SHP77 (cell line): ENCODE data around the gene WIPF1.
"Not testable (repeated sequence)": the region's sequence is repeated elsewhere in the genome, so short reads cannot be mapped to it uniquely, and the experiment has no call there.

Experiments
- DNase-seq, 2 experiments: peaks; one replicate each; lab custom pipeline; 2025; lab: John Stamatoyannopoulos, UW

Gene WIPF1

GRCh38 chr2:174571669-174572323, 25.8 kb downstream of the WIPF1 start:
- no peak for DNase-seq

- DNase-seq = no peak
Measured at GRCh38 chr2:174570318-174570958, 27.2 kb downstream of the WIPF1 start.

GRCh38 chr2:174569678-174570077, 27.9 kb downstream of the WIPF1 start:
- DNase-seq = no peak

DNA sequence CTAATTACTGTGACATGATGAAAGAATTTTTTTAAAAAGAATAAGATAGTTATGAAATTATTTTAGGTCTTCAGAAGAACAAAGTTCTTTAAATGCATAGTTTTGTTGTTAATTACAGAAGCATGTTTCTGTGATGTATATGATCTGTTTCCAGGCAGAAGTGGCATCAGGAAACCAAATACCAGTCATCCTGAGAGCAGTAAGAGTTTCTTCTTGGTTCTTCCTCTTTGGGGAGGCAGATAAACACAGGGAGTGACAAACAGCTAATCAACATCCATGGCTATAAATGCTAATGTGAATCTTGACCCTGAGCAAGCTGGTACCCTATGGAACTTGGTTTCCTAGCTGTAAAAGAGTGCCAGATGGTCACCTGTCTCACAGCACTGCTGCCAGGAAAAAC, 29.2 kb downstream of the WIPF1 start:
- DNase-seq = no peak

DNA sequence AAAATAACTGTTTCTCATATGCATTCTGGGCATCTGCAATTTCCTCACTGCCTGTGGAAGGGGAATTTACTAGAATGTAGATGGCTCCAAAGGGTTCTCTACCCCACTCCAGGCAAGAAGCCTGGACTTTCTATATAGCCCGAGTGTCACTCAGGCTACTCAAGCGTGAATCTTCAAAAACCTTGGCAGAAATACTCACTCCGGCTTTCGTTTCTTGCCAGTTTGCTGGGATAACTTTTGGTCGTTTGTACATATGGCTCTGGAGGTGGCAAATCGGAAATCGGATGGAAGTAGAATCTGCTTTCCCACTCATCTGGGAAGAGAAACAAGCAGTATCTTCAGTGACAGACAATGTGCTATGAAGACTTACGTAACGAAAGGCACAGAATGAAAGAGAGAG, 30.7 kb downstream of the WIPF1 start:
- no peak for DNase-seq

GRCh38 chr2:174563530-174564282, 33.9 kb downstream of the WIPF1 start:
- no peak for DNase-seq

DNA sequence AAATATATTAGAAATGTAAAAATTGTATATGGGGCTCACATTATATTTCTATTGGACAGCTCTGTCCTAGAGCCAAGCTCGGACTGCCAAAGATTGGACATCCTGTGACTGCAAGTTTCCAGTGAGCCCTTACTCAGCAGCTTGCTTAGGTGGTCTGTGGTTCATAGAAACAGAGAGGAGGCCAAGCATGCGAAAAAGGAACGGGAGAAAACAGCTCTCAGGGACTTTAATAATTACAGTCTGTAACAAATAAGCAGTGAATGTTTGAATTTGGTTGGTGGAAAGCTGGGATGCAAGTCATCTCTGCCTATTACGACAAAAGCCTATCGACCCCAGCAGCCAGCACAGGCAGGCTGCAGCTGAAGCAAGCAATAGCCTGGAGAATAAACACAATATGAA, 35.6 kb downstream of the WIPF1 start:
- DNase-seq = no peak

GRCh38 chr2:174561283-174561971, 36.2 kb downstream of the WIPF1 start:
- no peak for DNase-seq

GRCh38 chr2:174560737-174561136, 36.9 kb downstream of the WIPF1 start:
- no peak for DNase-seq

DNA sequence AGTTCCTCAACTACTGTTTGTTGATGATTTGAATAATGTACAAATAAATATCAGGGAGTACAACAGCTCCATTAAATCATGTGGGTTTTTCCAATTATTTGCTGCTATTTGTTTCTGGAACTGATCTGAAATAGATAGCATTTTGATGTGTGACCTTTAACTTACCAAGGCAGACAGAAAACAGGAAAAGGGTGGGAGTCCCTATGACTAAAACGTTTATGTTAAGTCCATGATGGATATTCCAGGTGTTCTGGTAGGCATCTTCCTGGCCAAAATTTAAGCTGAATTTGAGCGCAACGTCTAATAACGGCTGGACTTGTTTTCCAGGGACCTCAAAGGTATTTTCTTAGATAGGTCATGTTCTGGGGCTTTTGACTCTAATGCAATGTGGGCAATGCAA, 41.6 kb downstream of the WIPF1 start:
- no peak for DNase-seq

GRCh38 chr2:174554529-174555150, 43.0 kb downstream of the WIPF1 start:
- no peak for DNase-seq

GRCh38 chr2:174553811-174554493, 43.7 kb downstream of the WIPF1 start:
- DNase-seq = no peak

GRCh38 chr2:174552880-174553279, 44.7 kb downstream of the WIPF1 start:
- DNase-seq = no peak

DNA sequence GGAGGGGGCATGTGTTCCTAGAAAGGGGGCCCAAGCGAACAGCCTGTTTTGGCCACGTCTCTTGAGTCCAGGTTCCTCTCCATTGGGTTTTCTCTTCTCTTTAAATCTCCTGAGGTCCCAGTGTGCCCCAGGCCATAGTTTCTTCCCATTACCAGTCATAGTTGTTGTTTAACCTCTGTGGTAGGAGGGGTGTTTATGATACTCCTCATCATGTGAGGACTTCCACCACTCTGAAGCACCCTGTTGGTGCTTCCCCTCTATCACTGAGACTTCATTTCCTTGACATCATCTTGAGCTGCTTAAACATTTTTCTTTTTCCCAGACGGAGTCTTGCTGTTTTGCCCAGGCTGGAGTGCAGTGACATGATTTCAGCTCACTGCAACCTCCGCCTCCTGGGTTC, 45.9 kb downstream of the WIPF1 start:
- DNase-seq = no peak

- DNase-seq = not testable (repeated sequence)
Measured at GRCh38 chr2:174548646-174549045, 49.0 kb downstream of the WIPF1 start.

- peak in 1 of 2 experiments; percentile 18 for DNase-seq
Measured at GRCh38 chr2:174548021-174548420, 49.6 kb downstream of the WIPF1 start.

- peak; percentile 23 to 70 for DNase-seq
Measured at GRCh38 chr2:174546519-174547506, 50.8 kb downstream of the WIPF1 start.

GRCh38 chr2:174545240-174545639, 52.4 kb downstream of the WIPF1 start:
- DNase-seq = no peak

GRCh38 chr2:174544802-174545201, 52.8 kb downstream of the WIPF1 start:
- no peak for DNase-seq

DNA sequence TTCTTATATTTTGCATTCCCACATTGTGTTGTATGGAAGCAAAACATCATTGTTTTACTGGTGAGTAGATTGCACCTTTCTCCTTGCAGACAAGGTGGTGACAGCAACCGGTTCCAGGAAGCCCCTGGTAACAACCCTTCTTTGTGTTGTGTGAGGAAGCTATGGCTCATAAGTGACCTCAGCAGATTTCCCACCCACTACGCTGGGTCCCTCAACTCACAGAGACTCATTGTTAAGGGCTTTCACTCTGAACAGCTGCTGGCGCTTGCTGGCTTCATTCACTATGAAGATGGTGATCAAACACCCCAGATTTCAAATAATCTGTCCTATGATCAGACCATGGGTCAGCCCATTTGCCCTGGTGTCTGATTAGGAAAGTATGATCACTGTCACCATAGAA, 53.4 kb downstream of the WIPF1 start:
- no peak for DNase-seq
